Neural progenitor cell (in vitro differentiated cells): ENCODE data around the gene KIRREL3.

ENCODE experiments used
- CTCF ChIP-seq: fragments of 200-600 bp; sonication (generic); IDR thresholded peaks from 2 replicates; pipeline ENCODE4 v1.5.1; 2017; ENCODE audit warnings: antibody characterized with exemption, mild to moderate bottlenecking
- EZH2 ChIP-seq: fragments of 200-600 bp; sonication (generic); IDR thresholded peaks from 2 replicates; pipeline ENCODE4 v1.6.1; 2017; ENCODE audit warnings: antibody characterized with exemption, mild to moderate bottlenecking, moderate library complexity
- EZH2phosphoT487 ChIP-seq: fragments of 200-600 bp; sonication (generic); IDR thresholded peaks from 2 replicates; pipeline ENCODE4 v1.6.1; 2017; ENCODE audit warnings: antibody characterized with exemption

GRCh38 chr11:127023991-127024390 is 23.4 kb upstream of the KIRREL3 start:
- TF ChIP-seq CTCF = no peak
- no peak for TF ChIP-seq EZH2
- TF ChIP-seq EZH2phosphoT487 = no peak
